K562 (cell line): ENCODE measurements around the gene NECTIN1. TPM values are rescaled to one million over a fixed set of nuclear protein-coding genes. Genes with fewer than 3 reads are reported as not detected.

ENCODE experiments used
- HIVEP1 ChIP-seq: fragments of 250-450 bp; sonication (Bioruptor Pico); IDR thresholded peaks from 2 replicates; pipeline ENCODE4 v1.4.0; 2020; ENCODE audit warnings: mild to moderate bottlenecking
- NCOA1 ChIP-seq: fragments of 450-650 bp; IDR thresholded peaks from 2 replicates; pipeline ENCODE4 v1.6.1; 2016; ENCODE audit warnings: low read depth
- PCBP1 ChIP-seq: fragments of 200-400 bp; formaldehyde crosslinking; IDR thresholded peaks from 2 replicates; pipeline ENCODE4 v1.6.1; 2018; ENCODE audit warnings: mild to moderate bottlenecking, low read depth, low read length; ENCODE audit not compliant: poor library complexity, severe bottlenecking
- RAD21 ChIP-seq, 2 experiments: fragments of 250-450 bp in 1 of 2; fragments of 450-650 bp in 1 of 2; sonication (Bioruptor Pico) in 1 of 2; formaldehyde crosslinking in 1 of 2; IDR thresholded peaks in 1 of 2; conservative IDR thresholded peaks in 1 of 2; 2 replicates each; pipeline versions ENCODE4 v1.4.0 to v1.8.0; 2020 to 2022; ENCODE audit warnings: mild to moderate bottlenecking in 2 of 2, moderate library complexity in 1 of 2
- ZNF347 ChIP-seq: fragments of 450-650 bp; formaldehyde crosslinking; IDR thresholded peaks from 2 replicates; pipeline ENCODE4 v1.4.0; 2020; ENCODE audit warnings: low read depth, mild to moderate bottlenecking, moderate library complexity
- ZNF589 ChIP-seq: fragments of 200-800 bp; sonication (Bioruptor generic); IDR thresholded peaks from 2 replicates; pipeline ENCODE4 v1.6.1; 2016; ENCODE audit warnings: low read depth, missing genetic modification characterization, missing compliant biosample characterization
- polyA plus RNA-seq, 8 experiments: library from polyadenylated mRNA; depleted of rRNA in 4 of 8; stranded (reverse) in 5 of 8; unstranded in 3 of 8; fragments of >200 nt; fragmentation: Nextera tagmentation in 2 of 8; fragmentation: Illumina TruSeq in 1 of 8; extraction: Ambion mirVana in 2 of 8; extraction: Trizol in 1 of 8; gene quantifications; 2 replicates each; pipeline versions ENCODE4 v1.2.1 to v1.2.3, GENCODE V29; 2011 to 2014; ENCODE audit warnings: inconsistent platforms in 1 of 8, missing spikeins in 1 of 8
- total RNA-seq, 7 experiments: library from RNA; depleted of rRNA in 6 of 7; stranded (reverse); fragments of >200 nt in 6 of 7; fragmentation: Illumina TruSeq in 2 of 7; extraction: Trizol in 2 of 7; gene quantifications; 2 replicates each; pipeline versions ENCODE4 v1.2.1 to v1.2.3, GENCODE V29; 2011 to 2021; ENCODE audit warnings: low replicate concordance in 1 of 7
- TF ChIP-seq, protein P1 (sequence below), 2 experiments: fragments of 450-650 bp; formaldehyde crosslinking in 1 of 2; IDR thresholded peaks; 2 replicates each; pipeline versions ENCODE4 v1.4.0 to v1.6.1; 2014 to 2020; ENCODE audit warnings: mild to moderate bottlenecking in 2 of 2, borderline replicate concordance in 1 of 2, low read depth in 1 of 2

The NECTIN1 gene
- total and polyA plus RNA-seq, 9 of the 15 experiments (the other 6 are each of a cell fraction or from before 2014, with no cell fraction given): 0.09 to 0.53 (median 0.23) TPM; not detected in 2

DNA sequence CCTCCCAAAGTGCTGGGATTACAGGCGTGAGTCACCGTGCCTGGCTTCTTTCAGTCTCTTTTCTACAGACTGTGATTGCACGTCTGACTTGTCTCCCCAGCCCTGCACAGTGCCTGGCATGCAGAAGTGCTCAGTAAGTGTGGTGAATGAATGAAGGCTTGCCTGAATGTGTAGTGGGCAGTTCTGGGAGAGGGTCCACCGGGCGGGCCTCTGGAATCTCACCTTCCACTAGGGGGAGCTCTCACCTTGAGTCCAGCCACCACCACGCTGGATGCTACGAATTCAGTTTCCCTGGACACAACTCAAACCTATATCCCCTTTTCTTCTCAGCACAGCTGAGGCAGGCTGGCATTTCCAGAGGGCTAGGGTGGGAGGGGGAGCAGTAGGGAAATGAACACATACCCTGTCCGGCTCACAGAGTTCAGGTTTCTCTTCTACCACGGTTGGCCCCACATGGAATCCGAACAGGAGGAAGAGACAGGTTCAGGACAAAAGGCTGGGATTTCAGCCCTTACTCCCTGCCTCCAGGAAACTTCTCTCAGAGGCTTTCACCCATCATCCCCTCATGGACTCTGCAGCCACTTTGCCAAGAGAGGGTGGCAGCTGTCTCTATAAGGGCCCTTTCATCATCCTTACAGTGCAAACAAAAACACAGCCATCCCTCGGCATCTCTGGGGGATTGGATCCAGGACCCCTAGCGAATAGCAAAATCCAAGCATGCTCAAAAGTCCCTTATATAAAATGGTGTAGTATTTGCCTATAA lies 86.8 kb downstream of the NECTIN1 start (continued):
- TF ChIP-seq, protein P1, sequence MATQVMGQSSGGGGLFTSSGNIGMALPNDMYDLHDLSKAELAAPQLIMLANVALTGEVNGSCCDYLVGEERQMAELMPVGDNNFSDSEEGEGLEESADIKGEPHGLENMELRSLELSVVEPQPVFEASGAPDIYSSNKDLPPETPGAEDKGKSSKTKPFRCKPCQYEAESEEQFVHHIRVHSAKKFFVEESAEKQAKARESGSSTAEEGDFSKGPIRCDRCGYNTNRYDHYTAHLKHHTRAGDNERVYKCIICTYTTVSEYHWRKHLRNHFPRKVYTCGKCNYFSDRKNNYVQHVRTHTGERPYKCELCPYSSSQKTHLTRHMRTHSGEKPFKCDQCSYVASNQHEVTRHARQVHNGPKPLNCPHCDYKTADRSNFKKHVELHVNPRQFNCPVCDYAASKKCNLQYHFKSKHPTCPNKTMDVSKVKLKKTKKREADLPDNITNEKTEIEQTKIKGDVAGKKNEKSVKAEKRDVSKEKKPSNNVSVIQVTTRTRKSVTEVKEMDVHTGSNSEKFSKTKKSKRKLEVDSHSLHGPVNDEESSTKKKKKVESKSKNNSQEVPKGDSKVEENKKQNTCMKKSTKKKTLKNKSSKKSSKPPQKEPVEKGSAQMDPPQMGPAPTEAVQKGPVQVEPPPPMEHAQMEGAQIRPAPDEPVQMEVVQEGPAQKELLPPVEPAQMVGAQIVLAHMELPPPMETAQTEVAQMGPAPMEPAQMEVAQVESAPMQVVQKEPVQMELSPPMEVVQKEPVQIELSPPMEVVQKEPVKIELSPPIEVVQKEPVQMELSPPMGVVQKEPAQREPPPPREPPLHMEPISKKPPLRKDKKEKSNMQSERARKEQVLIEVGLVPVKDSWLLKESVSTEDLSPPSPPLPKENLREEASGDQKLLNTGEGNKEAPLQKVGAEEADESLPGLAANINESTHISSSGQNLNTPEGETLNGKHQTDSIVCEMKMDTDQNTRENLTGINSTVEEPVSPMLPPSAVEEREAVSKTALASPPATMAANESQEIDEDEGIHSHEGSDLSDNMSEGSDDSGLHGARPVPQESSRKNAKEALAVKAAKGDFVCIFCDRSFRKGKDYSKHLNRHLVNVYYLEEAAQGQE (IDR thresholded peaks at IDR 0.05; ENCODE audit: borderline replicate concordance): peak; percentile 23; the same call in 1 of the 2 replicates
- TF ChIP-seq, protein P1 (CRISPR knock-in tag; IDR thresholded peaks at IDR 0.05; ENCODE audit: low read depth): no peak
- TF ChIP-seq RAD21 (CRISPR knock-in tag; conservative IDR thresholded peaks at IDR 0.05 in 1 of 2, IDR thresholded peaks at IDR 0.05 in 1 of 2): peak; percentile 34 to 63; a peak in 2 of 4 replicates
- TF ChIP-seq PCBP1: no peak
- TF ChIP-seq NCOA1: no peak
- no peak for TF ChIP-seq ZNF589
- TF ChIP-seq ZNF347: no peak
- no peak for TF ChIP-seq HIVEP1 (CRISPR knock-in tag)
